Suprapubic skin (tissue), 4 donors: Measurements from ENCODE around the gene C9orf72.

Experiments
- CTCF ChIP-seq, 2 donors: fragments of 200-600 bp in 1 of 2; fragments of 450-650 bp in 1 of 2; sonication (generic) in 1 of 2; IDR thresholded peaks; one replicate each; pipeline ENCODE4 v1.5.1; 2016 to 2019; ENCODE audit warnings: antibody characterized with exemption in 2 of 2, mild to moderate bottlenecking in 1 of 2, moderate library complexity in 1 of 2
- EP300 ChIP-seq: sonication (generic); formaldehyde crosslinking; IDR thresholded peaks from one replicate; pipeline ENCODE4 v1.6.1; 2017; ENCODE audit warnings: antibody characterized with exemption
- POLR2A ChIP-seq, 2 donors: fragments of 450-650 bp; IDR thresholded peaks; one replicate each; pipeline ENCODE4 v1.6.1; 2017; ENCODE audit warnings: antibody characterized with exemption in 2 of 2, mild to moderate bottlenecking in 2 of 2, moderate library complexity in 2 of 2
- POLR2AphosphoS5 ChIP-seq, 3 donors: sonication (generic); formaldehyde crosslinking; IDR thresholded peaks; one replicate each; pipeline ENCODE4 v1.6.1; 2017; ENCODE audit warnings: antibody characterized with exemption in 3 of 3

DNA sequence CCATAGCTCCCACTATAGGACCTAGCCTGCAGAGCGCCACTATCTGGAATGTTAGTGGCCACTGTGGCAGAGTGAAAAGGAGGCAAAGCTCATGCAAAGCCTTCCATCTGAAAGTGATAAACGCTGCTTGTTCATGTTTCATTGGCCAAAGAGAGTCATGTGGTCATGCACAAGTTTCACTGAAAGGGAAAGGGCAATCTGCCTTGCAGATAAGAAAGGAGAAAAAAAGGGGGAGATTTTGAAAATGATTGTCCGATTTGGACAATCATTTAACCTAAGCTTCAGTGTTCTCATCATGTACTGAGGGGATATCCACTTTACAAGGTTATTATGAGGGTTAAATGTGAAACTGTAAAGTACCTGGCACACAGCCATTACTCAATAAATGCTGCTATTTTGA, 34.6 kb downstream of the C9orf72 start:
- TF ChIP-seq CTCF (IDR thresholded peaks at IDR 0.05) (no peak), POLR2A (IDR thresholded peaks at IDR 0.05) (no peak), EP300 (no peak), POLR2AphosphoS5 (IDR thresholded peaks at IDR 0.05) (no peak)
